Kidney (tissue), 14 donors: ENCODE measurements around the gene PRDM10. TPM values are rescaled to one million over a fixed set of nuclear protein-coding genes. Genes with fewer than 3 reads are reported as not detected.
A peak's percentile ranks its signal among the peaks of the same experiment; 100 is the strongest.

Experiments used
- DNase-seq, 5 donors: peaks; one replicate each; pipeline ENCODE4 v3.0.0-alpha.2; 2013 to 2020
- FAIRE-seq: peaks from 2 replicates; lab custom pipeline; 2012; peaks lifted over from hg19 to GRCh38; lab: Jason Lieb, UNC
- H3K27ac ChIP-seq, 2 donors: one replicate each; pipeline ENCODE4 v1.7.0; 2013; ENCODE audit warnings: low read depth in 2 of 2, low read length in 2 of 2, inconsistent platforms in 1 of 2
- H3K27me3 ChIP-seq: one replicate; pipeline ENCODE4 v1.7.1; 2013; ENCODE audit warnings: low read length, inconsistent platforms; ENCODE audit not compliant: control insufficient read depth, insufficient read depth
- H3K36me3 ChIP-seq, 3 donors: one replicate each; pipeline versions ENCODE4 v1.7.0 to v1.7.1; 2013; ENCODE audit warnings: low read length in 3 of 3, control low read depth in 1 of 3, inconsistent platforms in 1 of 3; ENCODE audit not compliant: insufficient read depth in 3 of 3, control insufficient read depth in 2 of 3
- H3K4me1 ChIP-seq, 3 donors: one replicate each; pipeline versions ENCODE4 v1.7.0 to v1.7.1; 2013; ENCODE audit warnings: low read length in 3 of 3, inconsistent platforms in 1 of 3, low read depth in 1 of 3; ENCODE audit not compliant: control insufficient read depth in 2 of 3, insufficient read depth in 2 of 3
- H3K4me3 ChIP-seq, 3 donors: one replicate each; pipeline versions ENCODE4 v1.7.0 to v1.8.1; 2013; ENCODE audit warnings: low read length in 3 of 3, control low read depth in 1 of 3, inconsistent platforms in 1 of 3
- H3K9ac ChIP-seq, 3 donors: one replicate each; pipeline versions ENCODE4 v1.7.0 to v1.7.1; 2013; ENCODE audit warnings: low read length in 3 of 3, control low read depth in 1 of 3, inconsistent platforms in 1 of 3
- H3K9me3 ChIP-seq, 3 donors: one replicate each; pipeline versions ENCODE4 v1.7.0 to v1.7.1; 2013; ENCODE audit warnings: low read length in 3 of 3, control low read depth in 1 of 3, inconsistent platforms in 1 of 3; ENCODE audit not compliant: control insufficient read depth in 2 of 3, insufficient read depth in 1 of 3
- intact Hi-C: fragments of 100-400 bp; cut with DNase I; formaldehyde crosslinking; loops from one replicate; pipeline ENCODE4 v1.11.1; 2022
- polyA plus RNA-seq: library from polyadenylated mRNA; stranded (reverse); fragments of 350-450 nt; fragmentation: Illumina TruSeq; extraction: RNeasy Lipid Tissue Mini Kit (QIAGEN cat#74804); gene quantifications from one replicate; pipeline ENCODE4 v1.2.3, GENCODE V29; 2014; ENCODE audit warnings: low read depth, low replicate concordance; ENCODE audit not compliant: insufficient read depth
- total RNA-seq: library from RNA; stranded (reverse); fragmentation: NEBNext Ultra II Directional; extraction: Animal tissue kit (Norgen Biotek cat#: 25700); gene quantifications from one replicate; pipeline ENCODE4 v1.2.1, GENCODE V29; 2021
- TF ChIP-seq, protein P1 (sequence below): IDR thresholded peaks from 3 replicates; pipeline ENCODE4 v1.5.1; 2012; ENCODE audit warnings: mild to moderate bottlenecking, moderate library complexity, borderline replicate concordance; ENCODE audit not compliant: insufficient read depth; ENCODE audit errors: extremely low read depth
- donor health status: control.
- donor health status: control.
- donor health status: control.
- donor health status: control.
- donor health status: control.
- donor health status: DM: yes; HTN: yes; CAD: no.
- donor health status: Normal renal cell carcinoma (clear cell type).

PRDM10 gene
- total and polyA plus RNA-seq, 2 donors from 2014 or later = 1.5 to 8.0 TPM

DNA sequence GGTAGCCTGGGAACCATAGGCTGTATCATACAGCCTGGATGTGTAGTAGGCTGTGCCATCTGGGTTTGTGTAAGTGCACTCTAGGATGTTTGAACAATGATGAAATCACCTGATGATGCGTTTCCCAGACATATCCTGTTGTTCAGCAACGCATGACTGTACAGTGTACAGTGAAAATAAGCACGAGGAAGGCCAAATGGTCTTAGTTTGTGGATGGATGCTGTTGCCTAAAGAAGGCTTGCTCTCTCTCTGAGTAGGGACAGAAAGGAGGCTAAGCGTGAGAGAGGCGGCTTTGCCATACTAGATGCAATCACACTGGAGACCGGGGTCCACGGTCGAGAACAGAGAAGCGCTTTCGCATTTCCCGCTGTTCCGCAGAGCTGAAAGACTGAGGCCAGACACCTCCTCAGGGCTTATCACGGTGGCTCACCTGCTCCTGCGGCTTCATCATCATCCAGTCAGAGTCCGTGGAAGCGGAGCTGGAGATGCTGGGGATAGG, 39.5 kb upstream of the PRDM10 start:
- Histone ChIP-seq H3K9me3 (no peaks in the 10 kb centered on the region), H3K27ac (no peak overlapping the region), H3K27me3 (no peaks in the 10 kb centered on the region), H3K4me1 (no peaks in the 10 kb centered on the region), H3K36me3 (no peaks in the 10 kb centered on the region), H3K9ac (no peak overlapping the region), H3K4me3 (no peak overlapping the region)
- TF ChIP-seq, protein P1, sequence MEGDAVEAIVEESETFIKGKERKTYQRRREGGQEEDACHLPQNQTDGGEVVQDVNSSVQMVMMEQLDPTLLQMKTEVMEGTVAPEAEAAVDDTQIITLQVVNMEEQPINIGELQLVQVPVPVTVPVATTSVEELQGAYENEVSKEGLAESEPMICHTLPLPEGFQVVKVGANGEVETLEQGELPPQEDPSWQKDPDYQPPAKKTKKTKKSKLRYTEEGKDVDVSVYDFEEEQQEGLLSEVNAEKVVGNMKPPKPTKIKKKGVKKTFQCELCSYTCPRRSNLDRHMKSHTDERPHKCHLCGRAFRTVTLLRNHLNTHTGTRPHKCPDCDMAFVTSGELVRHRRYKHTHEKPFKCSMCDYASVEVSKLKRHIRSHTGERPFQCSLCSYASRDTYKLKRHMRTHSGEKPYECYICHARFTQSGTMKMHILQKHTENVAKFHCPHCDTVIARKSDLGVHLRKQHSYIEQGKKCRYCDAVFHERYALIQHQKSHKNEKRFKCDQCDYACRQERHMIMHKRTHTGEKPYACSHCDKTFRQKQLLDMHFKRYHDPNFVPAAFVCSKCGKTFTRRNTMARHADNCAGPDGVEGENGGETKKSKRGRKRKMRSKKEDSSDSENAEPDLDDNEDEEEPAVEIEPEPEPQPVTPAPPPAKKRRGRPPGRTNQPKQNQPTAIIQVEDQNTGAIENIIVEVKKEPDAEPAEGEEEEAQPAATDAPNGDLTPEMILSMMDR = no peak
- no peak for FAIRE-seq
- DNase-seq = peak in 1 of 5 donors; percentile 67
- intact Hi-C loops = no loop called here

DNA sequence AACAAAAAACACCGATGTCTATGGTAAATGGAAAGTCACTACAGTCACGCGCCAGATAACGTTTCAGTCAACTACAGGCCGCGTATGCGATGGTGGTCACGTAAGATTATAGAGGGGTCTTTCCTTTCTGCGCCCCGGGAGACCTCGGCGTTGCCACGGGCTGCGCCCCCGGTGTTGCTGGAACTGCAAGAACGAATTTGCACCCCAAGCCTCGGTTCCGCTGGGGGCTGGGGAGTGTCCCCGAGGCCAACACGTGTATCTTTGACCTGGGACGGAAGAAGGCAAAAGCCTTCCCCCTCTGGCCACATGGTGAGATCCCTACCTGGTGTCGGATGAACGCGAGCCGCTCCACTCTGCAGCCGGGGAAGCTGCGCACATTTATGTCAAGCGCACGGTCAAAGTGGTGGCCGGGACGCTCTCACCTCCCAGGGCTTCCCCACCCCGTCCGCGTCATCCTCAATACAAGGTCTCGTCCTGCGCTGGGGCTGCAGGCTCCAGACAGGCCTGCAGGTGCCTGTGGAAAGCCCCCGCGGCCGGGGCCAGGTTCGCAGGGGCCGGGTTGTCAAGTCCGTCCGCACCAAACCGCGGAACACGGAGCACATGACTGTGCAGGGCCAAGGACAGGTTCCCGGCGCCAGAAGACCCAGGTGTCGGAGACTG, 37.8 kb upstream of the PRDM10 start:
- H3K27me3 ChIP-seq = no peaks in the 10 kb centered on the region
- no peak overlapping the region for H3K4me3 ChIP-seq
- DNase-seq (no peak), FAIRE-seq (no peak)
- no peak overlapping the region for H3K27ac ChIP-seq
- TF ChIP-seq, protein P1 = no peak
- no peaks in the 10 kb centered on the region for H3K4me1 ChIP-seq
- no peak overlapping the region for H3K9ac ChIP-seq
- intact Hi-C loops = no loop called here
- H3K36me3 ChIP-seq = no peaks in the 10 kb centered on the region
- H3K9me3 ChIP-seq = no peaks in the 10 kb centered on the region

DNA sequence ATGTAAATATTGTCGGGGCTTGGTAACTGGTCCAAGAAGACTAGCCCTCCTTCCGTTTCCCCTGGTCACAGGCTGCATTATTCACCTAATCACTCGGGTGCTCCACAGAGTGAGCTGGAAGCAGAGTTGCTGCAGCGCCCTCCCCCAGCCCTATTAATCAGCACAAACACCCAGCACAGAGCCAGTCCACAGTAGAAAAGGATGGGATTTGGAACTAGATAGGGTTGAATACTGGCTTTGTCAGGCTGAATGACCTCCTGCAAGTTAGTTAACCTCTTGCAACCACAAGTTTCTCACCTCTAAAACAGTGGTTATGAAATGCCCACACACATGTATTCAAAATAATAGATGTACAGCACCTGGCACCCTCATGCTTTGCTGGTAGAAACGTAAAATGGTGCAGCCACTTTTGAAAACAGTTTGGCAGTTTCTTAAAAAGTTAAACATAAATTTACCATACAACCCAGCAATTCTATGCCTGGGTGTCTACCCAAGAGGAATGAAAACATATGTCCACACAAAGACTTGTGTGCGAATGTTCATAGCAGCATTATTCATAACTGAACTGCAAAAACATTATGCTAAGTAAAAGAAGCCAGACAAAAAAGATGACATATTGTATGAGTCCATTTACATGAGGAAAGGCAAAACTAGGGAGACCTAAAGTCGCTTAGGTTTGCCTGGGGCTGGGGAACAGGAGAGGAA, 35.4 kb upstream of the PRDM10 start:
- TF ChIP-seq, protein P1 = no peak
- no peak for FAIRE-seq

More for the DNA sequence above, 35.4 kb upstream of the PRDM10 start:
- DNase-seq = no peak
- Histone ChIP-seq H3K4me1 (no peaks in the 10 kb centered on the region), H3K9ac (no peak overlapping the region), H3K4me3 (no peak overlapping the region), H3K36me3 (no peaks in the 10 kb centered on the region), H3K9me3 (no peaks in the 10 kb centered on the region), H3K27ac (no peak overlapping the region), H3K27me3 (no peaks in the 10 kb centered on the region)
- intact Hi-C loops = no loop called here
